AG09319 (cell line): ENCODE data around the gene WDR36.

Experiments used
- DNase-seq: peaks from one replicate; pipeline ENCODE4 v3.0.0-alpha.2; 2010; ENCODE audit warnings: low read depth; ENCODE audit errors: extremely low read depth
- TF ChIP-seq, protein P1 (sequence below): IDR thresholded peaks from 2 replicates; pipeline ENCODE4 v1.5.1; 2011; ENCODE audit warnings: low read depth, mild to moderate bottlenecking, inconsistent platforms, low read length, moderate library complexity

Gene WDR36

DNA sequence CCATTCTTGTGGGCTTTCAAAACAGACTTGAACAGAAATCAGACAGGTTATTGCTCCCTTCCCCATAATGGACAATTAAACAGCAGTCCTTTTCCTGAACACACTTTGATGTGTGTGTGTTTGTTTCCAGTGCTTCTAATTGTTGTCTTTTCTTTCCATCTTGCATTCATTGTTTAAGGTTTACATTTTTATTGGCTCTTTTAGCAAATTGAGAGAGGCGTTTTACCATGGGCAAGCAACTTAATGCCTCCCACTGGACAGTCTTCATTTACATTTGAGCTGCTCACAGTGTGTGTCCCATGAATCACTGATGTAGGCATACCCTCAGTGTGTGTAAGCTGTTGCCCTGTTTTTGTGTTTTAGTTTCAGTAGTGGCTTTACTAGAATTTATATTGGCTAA lies 25.0 kb downstream of the WDR36 start:
- no peak for DNase-seq
- TF ChIP-seq, protein P1, sequence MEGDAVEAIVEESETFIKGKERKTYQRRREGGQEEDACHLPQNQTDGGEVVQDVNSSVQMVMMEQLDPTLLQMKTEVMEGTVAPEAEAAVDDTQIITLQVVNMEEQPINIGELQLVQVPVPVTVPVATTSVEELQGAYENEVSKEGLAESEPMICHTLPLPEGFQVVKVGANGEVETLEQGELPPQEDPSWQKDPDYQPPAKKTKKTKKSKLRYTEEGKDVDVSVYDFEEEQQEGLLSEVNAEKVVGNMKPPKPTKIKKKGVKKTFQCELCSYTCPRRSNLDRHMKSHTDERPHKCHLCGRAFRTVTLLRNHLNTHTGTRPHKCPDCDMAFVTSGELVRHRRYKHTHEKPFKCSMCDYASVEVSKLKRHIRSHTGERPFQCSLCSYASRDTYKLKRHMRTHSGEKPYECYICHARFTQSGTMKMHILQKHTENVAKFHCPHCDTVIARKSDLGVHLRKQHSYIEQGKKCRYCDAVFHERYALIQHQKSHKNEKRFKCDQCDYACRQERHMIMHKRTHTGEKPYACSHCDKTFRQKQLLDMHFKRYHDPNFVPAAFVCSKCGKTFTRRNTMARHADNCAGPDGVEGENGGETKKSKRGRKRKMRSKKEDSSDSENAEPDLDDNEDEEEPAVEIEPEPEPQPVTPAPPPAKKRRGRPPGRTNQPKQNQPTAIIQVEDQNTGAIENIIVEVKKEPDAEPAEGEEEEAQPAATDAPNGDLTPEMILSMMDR: no peak

DNA sequence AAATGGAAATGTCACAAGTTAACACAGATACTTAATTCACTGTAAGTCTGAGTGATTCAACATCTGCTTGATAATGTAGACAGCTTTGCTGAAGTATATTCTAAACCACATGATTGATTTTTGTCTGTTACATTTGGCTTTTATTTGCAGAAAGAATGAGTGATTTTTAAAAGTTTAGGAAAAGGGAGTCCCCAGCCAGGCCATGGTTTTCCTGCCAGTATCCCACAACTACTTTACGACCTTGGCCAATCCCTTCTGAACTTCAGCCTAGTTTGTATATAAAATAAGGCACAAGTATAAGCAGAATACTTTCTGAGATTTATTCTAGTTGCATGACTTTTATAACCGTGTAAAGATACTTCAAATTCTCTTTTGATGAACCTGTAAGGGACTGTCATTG lies 27.1 kb downstream of the WDR36 start:
- TF ChIP-seq, protein P1: no peak

DNA sequence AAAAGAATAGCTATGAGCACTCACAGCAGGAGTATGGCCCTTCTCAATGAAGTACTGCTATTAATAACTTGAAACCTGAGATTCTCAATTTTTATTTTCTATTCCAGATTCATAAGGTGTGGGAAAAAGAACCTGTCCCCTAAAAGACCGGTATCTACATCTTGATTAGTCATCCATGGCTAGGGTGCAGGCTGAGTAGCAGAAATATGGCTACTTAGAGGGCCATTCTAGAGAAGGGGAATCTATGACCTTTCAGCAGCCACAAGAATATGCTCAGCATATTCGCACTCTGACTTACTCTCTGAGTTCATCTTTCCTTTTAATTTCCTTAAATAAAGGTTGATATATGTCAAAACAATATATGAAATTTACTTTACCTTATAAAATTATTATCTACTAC lies 27.7 kb downstream of the WDR36 start:
- TF ChIP-seq, protein P1: no peak

More for the DNA sequence above, 27.1 kb downstream of the WDR36 start:
- DNase-seq: no peak

DNA sequence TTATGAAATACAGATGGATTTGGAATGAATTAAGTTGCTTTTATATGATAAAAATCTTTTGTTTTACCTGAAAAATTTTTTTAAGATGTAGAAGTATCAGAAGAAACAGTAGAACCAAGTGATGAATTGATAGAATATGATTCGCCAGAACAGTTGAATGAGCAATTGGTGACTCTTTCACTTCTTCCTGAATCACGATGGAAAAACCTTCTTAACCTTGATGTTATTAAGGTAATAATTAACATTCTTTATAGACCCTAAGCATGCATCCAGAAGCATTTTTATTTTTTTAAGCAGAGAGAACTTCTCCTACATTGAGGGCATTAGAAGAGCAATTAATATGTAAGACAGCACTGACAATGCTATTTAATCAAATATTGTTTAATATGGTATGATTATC lies 28.8 kb downstream of the WDR36 start:
- TF ChIP-seq, protein P1: no peak

More for the DNA sequence above, 27.7 kb downstream of the WDR36 start:
- DNase-seq: no peak

DNA sequence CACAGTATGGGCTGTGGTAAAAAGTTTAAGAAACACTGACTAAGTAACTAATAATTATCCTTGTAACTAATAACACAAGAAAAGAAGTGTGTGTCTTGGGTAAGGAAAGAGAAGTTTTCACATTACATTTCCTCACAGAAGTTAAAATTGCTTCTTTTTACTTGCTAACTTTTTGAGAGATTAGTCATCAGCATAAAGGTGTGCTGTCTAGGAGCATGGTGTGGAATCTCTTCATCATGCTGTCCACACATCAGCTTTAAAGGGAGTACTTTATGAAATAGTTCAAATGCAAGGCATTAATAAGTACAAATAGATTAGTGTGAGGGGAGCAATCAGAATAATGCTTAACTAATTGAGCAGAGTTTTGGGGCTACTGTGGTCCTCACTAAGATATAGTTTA lies 29.8 kb downstream of the WDR36 start:
- TF ChIP-seq, protein P1: no peak
- no peak for DNase-seq

More for the DNA sequence above, 28.8 kb downstream of the WDR36 start:
- no peak for DNase-seq

DNA sequence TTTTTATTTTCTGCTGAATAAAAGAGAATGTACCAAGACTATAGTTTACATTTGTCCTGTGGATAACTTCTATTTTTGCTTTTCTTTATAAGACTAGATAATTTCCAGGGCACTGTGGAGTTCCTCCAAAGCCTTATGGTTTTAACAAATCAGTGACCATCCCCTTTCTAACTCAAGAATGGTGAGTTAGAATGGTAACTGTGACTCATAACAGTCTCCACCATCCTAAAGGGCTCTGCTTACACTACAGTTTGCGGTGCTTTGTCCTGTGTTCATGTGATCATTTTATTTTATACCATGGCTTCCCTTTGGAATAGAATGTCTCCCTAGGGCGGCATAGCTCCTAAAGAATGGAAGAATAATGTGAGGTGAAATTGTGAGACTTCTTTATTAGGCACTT lies 30.2 kb downstream of the WDR36 start:
- TF ChIP-seq, protein P1: no peak
- no peak for DNase-seq

DNA sequence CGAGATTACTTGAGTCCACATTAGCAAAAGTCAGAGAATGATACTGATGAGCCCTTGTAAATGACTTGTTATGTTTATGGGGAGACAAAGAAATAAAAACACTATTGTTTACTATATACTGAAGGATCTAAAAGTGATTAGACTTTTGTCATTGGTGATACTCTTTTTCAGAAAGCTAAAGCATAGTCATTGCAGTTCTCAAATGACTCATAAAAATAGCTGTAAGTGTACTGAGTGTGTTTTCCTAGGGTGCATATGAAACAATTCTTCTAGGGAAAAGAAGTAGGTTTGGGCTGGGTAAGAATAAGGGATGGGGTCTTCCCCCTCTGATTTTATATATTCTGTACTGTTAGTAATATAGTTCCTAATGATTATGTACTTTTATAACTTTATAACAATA lies 32.6 kb downstream of the WDR36 start:
- DNase-seq: no peak
- TF ChIP-seq, protein P1: no peak
